ENCODE measurements around the gene WDR73.
"Not testable (repeated sequence)": the region's sequence is repeated elsewhere in the genome, so short reads cannot be mapped to it uniquely, and the experiment has no call there.

WDR73 gene

GRCh38 chr15:84645997-84646396, 8.1 kb downstream of the WDR73 start:
- FAIRE-seq (no peak), DNase-seq (ENCODE audit: insufficient read length, low spot score) (no peak)
- TF ChIP-seq POU2F2 (IDR thresholded peaks at IDR 0.05; ENCODE audit: low read depth, low read length) = no peak
- TF ChIP-seq PAX5 (IDR thresholded peaks at IDR 0.05; ENCODE audit: insufficient read depth, low read length, severe bottlenecking) = no peak
- TF ChIP-seq POLR2A (IDR thresholded peaks at IDR 0.05; ENCODE audit: low read depth, low read length) = no peak
- TF ChIP-seq SPI1 (IDR thresholded peaks at IDR 0.05; ENCODE audit: low read depth, low read length) = no peak
- TF ChIP-seq POLR2AphosphoS5 (IDR thresholded peaks at IDR 0.05; ENCODE audit: low read depth, low read length) = no peak
- no peak for TF ChIP-seq TAF1 (IDR thresholded peaks at IDR 0.05; ENCODE audit: low read depth, low read length)

- FAIRE-seq = no peak
- no peak for DNase-seq (ENCODE audit: insufficient read length, low spot score)
- TF ChIP-seq TAF1 (IDR thresholded peaks at IDR 0.05; ENCODE audit: low read depth, low read length) = no peak
- no peak for TF ChIP-seq POLR2AphosphoS5 (IDR thresholded peaks at IDR 0.05; ENCODE audit: low read depth, low read length)
- TF ChIP-seq SPI1 (IDR thresholded peaks at IDR 0.05; ENCODE audit: low read depth, low read length) = no peak
- no peak for TF ChIP-seq POLR2A (IDR thresholded peaks at IDR 0.05; ENCODE audit: low read depth, low read length)
- no peak for TF ChIP-seq PAX5 (IDR thresholded peaks at IDR 0.05; ENCODE audit: insufficient read depth, low read length, severe bottlenecking)
- TF ChIP-seq POU2F2 (IDR thresholded peaks at IDR 0.05; ENCODE audit: low read depth, low read length) = no peak
Observed at GRCh38 chr15:84645496-84645895, 8.6 kb downstream of the WDR73 start.

- FAIRE-seq = no peak
- no peak for DNase-seq (ENCODE audit: insufficient read length, low spot score)
- no peak for TF ChIP-seq PAX5 (IDR thresholded peaks at IDR 0.05; ENCODE audit: insufficient read depth, low read length, severe bottlenecking)
- no peak for TF ChIP-seq TAF1 (IDR thresholded peaks at IDR 0.05; ENCODE audit: low read depth, low read length)
- TF ChIP-seq POU2F2 (IDR thresholded peaks at IDR 0.05; ENCODE audit: low read depth, low read length) = no peak
- no peak for TF ChIP-seq POLR2AphosphoS5 (IDR thresholded peaks at IDR 0.05; ENCODE audit: low read depth, low read length)
- TF ChIP-seq POLR2A (IDR thresholded peaks at IDR 0.05; ENCODE audit: low read depth, low read length) = no peak
Observed at GRCh38 chr15:84643838-84644237, 10.2 kb downstream of the WDR73 start.

GRCh38 chr15:84642640-84643039, 11.4 kb downstream of the WDR73 start:
- not testable (repeated sequence) for DNase-seq (ENCODE audit: insufficient read length, low spot score); FAIRE-seq

- not testable (repeated sequence) for DNase-seq (ENCODE audit: insufficient read length, low spot score); FAIRE-seq
Observed at GRCh38 chr15:84641871-84642270, 12.2 kb downstream of the WDR73 start.

- no peak for DNase-seq (ENCODE audit: insufficient read length, low spot score)
- TF ChIP-seq SPI1 (IDR thresholded peaks at IDR 0.05; ENCODE audit: low read depth, low read length) = no peak
- no peak for TF ChIP-seq TAF1 (IDR thresholded peaks at IDR 0.05; ENCODE audit: low read depth, low read length)
- TF ChIP-seq PAX5 (IDR thresholded peaks at IDR 0.05; ENCODE audit: insufficient read depth, low read length, severe bottlenecking) = no peak
- no peak for TF ChIP-seq POU2F2 (IDR thresholded peaks at IDR 0.05; ENCODE audit: low read depth, low read length)
- TF ChIP-seq POLR2A (IDR thresholded peaks at IDR 0.05; ENCODE audit: low read depth, low read length) = no peak
- no peak for TF ChIP-seq POLR2AphosphoS5 (IDR thresholded peaks at IDR 0.05; ENCODE audit: low read depth, low read length)
Observed at GRCh38 chr15:84638103-84638502, 16.0 kb downstream of the WDR73 start.

GRCh38 chr15:84634228-84634837, 19.8 kb downstream of the WDR73 start:
- no peak for TF ChIP-seq TAF1 (IDR thresholded peaks at IDR 0.05; ENCODE audit: low read depth, low read length)
- TF ChIP-seq POLR2AphosphoS5 (IDR thresholded peaks at IDR 0.05; ENCODE audit: low read depth, low read length) = no peak
- no peak for TF ChIP-seq POU2F2 (IDR thresholded peaks at IDR 0.05; ENCODE audit: low read depth, low read length)
- TF ChIP-seq SPI1 (IDR thresholded peaks at IDR 0.05; ENCODE audit: low read depth, low read length) = no peak
- no peak for TF ChIP-seq PAX5 (IDR thresholded peaks at IDR 0.05; ENCODE audit: insufficient read depth, low read length, severe bottlenecking)
- TF ChIP-seq POLR2A (IDR thresholded peaks at IDR 0.05; ENCODE audit: low read depth, low read length) = no peak
- FAIRE-seq = peak; percentile 45

More at GRCh38 chr15:84638103-84638502, 16.0 kb downstream of the WDR73 start:
- FAIRE-seq = no peak

GRCh38 chr15:84633311-84634227, 20.5 kb downstream of the WDR73 start:
- TF ChIP-seq POLR2A (IDR thresholded peaks at IDR 0.05; ENCODE audit: low read depth, low read length) (no peak), PAX5 (IDR thresholded peaks at IDR 0.05; ENCODE audit: insufficient read depth, low read length, severe bottlenecking) (no peak), POLR2AphosphoS5 (IDR thresholded peaks at IDR 0.05; ENCODE audit: low read depth, low read length) (no peak), TAF1 (IDR thresholded peaks at IDR 0.05; ENCODE audit: low read depth, low read length) (no peak), POU2F2 (IDR thresholded peaks at IDR 0.05; ENCODE audit: low read depth, low read length) (0 out of 2 replicates have a peak, but pooled peaks have one; percentile 8), SPI1 (IDR thresholded peaks at IDR 0.05; ENCODE audit: low read depth, low read length) (no peak)
- FAIRE-seq (peak; percentile 83), DNase-seq (ENCODE audit: insufficient read length, low spot score) (peak; percentile 42)

More at GRCh38 chr15:84634228-84634837, 19.8 kb downstream of the WDR73 start:
- DNase-seq (ENCODE audit: insufficient read length, low spot score) = no peak

GRCh38 chr15:84631706-84632272, 22.3 kb downstream of the WDR73 start:
- DNase-seq (ENCODE audit: insufficient read length, low spot score) (no peak), FAIRE-seq (no peak)

GRCh38 chr15:84629033-84629432, 25.1 kb downstream of the WDR73 start:
- no peak for TF ChIP-seq SPI1 (IDR thresholded peaks at IDR 0.05; ENCODE audit: low read depth, low read length)
- TF ChIP-seq TAF1 (IDR thresholded peaks at IDR 0.05; ENCODE audit: low read depth, low read length) = no peak
- FAIRE-seq (no peak), DNase-seq (ENCODE audit: insufficient read length, low spot score) (no peak)

More at GRCh38 chr15:84631706-84632272, 22.3 kb downstream of the WDR73 start:
- TF ChIP-seq POLR2AphosphoS5 (IDR thresholded peaks at IDR 0.05; ENCODE audit: low read depth, low read length) (no peak), POU2F2 (IDR thresholded peaks at IDR 0.05; ENCODE audit: low read depth, low read length) (no peak), TAF1 (IDR thresholded peaks at IDR 0.05; ENCODE audit: low read depth, low read length) (no peak)

All from GM12891 (cell line).